ENCODE measurements around the gene PTPRG.

DNA sequence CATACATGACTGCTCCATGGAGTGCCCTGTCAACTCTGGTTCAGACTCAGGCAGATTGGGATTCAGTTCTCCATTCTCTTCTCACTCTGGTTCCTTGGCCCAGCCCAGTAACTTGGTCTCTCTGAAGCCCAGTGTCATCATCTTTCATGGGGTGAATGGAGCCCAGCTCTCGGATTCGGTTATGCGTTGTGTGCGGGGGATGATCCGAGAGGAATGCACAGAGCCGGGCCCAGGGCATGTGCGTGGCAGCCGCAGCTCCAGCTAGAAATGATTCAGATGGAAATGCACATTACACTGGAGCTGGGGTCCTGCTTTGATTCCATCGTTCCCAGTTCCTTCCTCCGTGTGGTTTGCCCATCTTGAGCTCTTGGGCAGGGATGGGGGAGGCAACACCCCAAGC, 622.6 kb downstream of the PTPRG start:
- TF ChIP-seq CTCF (IDR thresholded peaks at IDR 0.05; ENCODE audit: extremely low read depth in 1 of 2, insufficient read depth in 1 of 2, low read depth in 1 of 2, low read length in 2 of 2), result no peak
- TF ChIP-seq POLR2A (IDR thresholded peaks at IDR 0.05; ENCODE audit: low read depth, low read length), result no peak
- no peak for TF ChIP-seq POLR2AphosphoS5 (IDR thresholded peaks at IDR 0.05; ENCODE audit: insufficient read depth, low read depth, low read length)
